EL (cell line): ENCODE measurements around the gene TLL2.
"Not testable (repeated sequence)": the region's sequence is repeated elsewhere in the genome, so short reads cannot be mapped to it uniquely, and the experiment has no call there.

Experiments
- DNase-seq: peaks from one replicate; pipeline ENCODE4 v3.0.0-alpha.2; 2016

TLL2 gene

DNA sequence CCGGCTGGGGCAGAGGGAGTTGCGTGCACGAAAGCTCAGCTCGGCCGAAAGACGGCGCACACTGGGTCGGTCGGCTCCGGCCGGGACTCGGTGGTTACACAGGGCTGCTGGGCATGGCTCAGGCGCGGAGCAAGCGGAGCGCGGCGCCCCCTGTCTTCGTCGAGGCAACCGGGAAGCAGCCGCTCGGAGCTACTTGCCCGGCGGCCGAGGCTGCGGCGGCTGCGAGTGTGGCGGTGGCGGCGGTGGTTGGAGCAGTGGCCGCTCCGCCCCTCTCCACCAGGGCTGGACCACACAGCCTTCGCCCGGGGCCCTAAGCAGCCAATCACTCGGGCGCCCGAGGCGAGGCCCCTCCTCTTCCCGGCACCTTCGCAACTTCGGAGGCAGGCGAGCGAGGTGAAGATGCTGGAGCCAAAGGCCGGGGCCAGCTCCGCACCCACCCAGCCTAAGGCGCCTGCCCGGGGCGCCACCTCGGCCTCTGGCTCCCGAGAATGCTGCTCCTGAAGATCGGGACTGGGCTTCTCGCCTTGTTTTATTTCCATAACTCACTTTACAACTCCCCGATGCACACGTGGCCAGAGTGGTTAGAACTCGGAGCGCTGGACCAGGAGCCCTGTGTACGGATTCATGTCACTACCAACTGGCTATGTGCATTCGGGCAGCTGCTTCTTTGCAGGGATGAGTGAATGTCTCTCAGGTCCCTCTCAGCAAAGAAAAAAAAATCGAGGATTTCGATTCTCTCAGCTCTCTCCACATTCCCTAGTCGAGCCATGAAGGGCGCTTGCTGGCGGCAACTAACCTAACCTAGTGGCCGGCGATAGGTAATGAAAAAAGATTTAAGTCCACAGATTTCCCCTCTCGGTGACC lies at the start of gene TLL2:
Gene TLL2, minus strand, starts transcription at position 229 of the 864 bp plus-strand sequence. CDS start 241 bp downstream, outside the sequence.
- peak; percentile 90 for DNase-seq

GRCh38 chr10:96560966-96561887 lies 47.5 kb upstream of the TLL2 start:
- no peak for DNase-seq

DNA sequence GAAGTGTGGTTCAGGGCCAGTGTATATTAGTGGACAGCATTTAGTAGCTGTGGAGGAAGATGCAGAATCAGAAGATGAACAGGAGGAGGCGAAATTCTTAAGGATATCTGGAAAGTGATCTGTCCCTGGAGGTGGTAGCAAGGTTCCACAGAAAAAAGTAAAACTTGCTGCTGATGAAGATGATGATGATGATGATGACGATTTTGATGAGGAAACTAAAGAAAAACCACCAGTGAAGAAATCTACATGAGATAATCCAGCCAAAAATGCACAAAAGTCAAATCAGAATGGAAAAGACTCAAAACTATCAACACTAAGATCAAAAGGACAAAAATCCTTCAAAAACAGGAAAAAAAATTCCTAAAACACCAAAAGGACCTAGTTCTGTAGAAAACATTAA lies 46.8 kb upstream of the TLL2 start:
- no peak for DNase-seq

- peak; percentile 14 for DNase-seq
Observed at GRCh38 chr10:96556003-96556402, 42.3 kb upstream of the TLL2 start.

GRCh38 chr10:96555330-96555729 lies 41.6 kb upstream of the TLL2 start:
- no peak for DNase-seq

- no peak for DNase-seq
Observed at GRCh38 chr10:96548589-96548988, 34.9 kb upstream of the TLL2 start.

GRCh38 chr10:96545558-96545957 lies 31.8 kb upstream of the TLL2 start:
- not testable (repeated sequence) for DNase-seq

DNA sequence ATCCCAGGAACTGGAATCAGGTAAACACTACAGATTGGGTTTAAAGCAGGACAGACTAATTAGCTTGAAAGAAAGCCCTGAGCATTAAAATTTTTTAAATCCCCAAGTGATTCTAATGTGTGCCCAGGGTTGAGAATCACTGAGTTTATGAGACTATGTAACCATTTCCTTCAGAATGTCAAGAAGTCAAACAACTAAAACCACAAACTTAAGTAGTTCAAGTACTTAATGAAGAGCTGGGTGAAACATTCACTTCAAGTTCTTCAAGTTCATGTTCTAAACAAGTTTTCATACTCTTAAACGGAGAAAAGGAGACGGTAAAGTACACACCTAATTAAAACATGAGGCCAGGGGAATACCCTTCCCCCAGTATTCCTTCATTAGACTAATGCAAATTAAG lies 28.2 kb upstream of the TLL2 start:
- no peak for DNase-seq

DNA sequence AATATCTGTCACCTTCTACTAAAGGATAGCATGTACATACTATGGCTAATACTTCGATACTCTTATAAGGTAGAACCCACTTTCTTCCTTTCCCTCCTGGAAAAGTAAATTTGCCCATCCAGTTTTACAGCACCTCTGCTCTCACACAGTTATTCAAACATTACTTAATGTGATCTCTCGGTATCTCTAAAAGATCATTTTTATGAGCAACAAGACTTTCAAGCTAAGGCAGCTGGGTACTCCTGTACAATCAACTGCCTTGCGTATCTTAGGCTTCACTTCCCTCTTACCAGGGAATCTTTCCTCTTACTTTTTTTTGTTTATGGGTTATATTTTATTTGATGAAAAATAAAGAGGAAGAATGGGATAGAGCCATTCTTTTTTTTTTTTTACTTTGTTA lies 26.5 kb upstream of the TLL2 start:
- DNase-seq = no peak

DNA sequence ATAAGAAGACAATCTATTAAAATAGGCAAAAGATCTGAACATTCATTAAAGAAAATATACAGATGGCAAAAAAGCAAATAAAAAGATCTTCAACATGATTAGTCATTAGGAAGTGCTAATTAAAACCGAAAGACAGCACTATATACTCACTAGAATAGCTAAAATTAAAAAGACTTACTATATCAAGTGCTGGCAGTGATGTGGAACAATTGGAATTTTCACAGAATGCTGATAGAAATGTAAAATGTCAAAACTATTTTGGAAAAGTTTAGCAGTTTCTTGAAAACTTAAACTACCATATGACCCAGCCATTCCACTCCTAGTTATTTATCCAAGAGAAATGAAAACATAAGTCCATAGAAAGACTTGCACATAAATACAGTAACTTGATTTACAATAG lies 25.0 kb upstream of the TLL2 start:
- DNase-seq = no peak

DNA sequence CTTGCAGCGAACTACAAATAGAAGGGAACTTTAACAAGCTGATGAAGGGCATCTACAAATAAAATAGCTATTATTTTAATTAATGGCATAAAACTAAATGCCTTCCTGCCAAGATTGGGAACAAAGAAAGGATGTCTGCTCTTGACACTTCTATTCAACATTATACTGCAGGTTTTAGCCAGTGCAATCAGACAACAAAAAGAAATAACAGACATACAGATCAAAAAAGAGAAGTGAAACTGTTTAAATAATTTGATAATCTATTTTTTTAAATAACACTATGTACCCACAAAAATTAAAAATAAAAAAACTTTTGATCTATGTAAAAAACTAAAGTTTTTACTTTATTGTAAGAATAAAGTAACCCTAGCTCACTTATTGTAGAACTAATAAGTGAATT lies 22.4 kb upstream of the TLL2 start:
- DNase-seq = no peak

GRCh38 chr10:96532523-96532922 lies 18.8 kb upstream of the TLL2 start:
- DNase-seq = peak; percentile 53

GRCh38 chr10:96529634-96530279 lies 16.0 kb upstream of the TLL2 start:
- DNase-seq = no peak

DNA sequence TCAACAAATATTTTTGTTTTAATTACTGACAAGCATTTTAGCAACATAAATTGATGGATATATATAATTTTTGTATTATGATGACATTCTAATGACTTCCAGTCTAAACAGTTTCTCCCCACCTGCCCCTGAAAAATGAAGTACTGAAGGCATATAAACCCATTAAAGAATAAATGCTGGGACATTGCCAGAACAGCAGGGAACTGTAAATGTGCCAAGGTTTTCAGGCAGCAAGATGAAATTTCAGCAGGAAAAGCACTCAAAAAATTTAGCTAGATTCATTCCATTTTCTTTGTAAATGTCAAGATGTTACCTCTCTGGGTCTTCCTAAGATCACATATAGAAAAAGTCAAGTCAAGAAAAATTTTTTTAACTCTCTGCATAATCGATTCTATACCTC lies 11.0 kb upstream of the TLL2 start:
- DNase-seq = no peak

GRCh38 chr10:96517284-96517683 lies 3.6 kb upstream of the TLL2 start:
- DNase-seq = no peak

GRCh38 chr10:96516337-96516736 lies 2.6 kb upstream of the TLL2 start:
- DNase-seq = no peak

GRCh38 chr10:96513305-96513697 lies 425 bp downstream of the TLL2 start:
- DNase-seq = no peak

DNA sequence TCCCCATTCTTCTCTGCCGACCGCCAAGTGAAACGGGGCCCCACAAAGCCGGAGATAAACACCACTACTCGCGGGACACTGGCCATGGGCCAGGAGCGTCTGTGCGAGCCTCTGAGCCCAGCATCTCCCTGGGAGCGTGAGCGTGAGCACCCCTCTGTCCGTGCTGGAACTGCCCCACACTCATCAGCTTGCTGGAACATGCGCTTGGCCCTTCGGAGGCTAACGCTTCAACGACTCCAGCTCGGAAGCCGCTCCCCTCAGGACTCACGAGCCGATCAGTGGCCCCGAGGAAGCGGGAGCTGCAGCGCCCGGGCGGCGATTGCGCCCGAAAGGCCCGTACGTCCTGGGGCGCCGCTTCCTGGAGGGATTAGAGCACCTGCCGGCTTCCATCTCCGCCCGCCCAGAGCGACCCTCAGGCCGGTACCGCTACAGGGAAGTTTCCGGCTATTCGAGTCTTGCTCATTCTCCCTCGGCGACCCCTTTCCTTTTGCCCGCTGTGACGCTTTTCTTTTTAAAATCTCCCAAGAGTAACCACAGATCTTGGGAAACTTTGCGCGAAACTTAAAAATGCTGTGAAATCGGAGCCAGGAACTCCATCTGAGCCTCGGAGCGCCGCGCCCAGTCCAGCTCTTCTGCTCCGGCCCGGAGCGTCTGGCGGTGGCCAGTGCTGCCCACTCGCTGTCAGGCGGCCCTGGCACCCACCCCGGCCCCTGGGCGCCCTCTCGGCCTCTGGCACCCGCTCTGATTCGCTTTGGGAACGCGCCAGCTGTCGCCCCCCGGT lies 1.0 kb downstream of the TLL2 start:
- peak; percentile 29 for DNase-seq

DNA sequence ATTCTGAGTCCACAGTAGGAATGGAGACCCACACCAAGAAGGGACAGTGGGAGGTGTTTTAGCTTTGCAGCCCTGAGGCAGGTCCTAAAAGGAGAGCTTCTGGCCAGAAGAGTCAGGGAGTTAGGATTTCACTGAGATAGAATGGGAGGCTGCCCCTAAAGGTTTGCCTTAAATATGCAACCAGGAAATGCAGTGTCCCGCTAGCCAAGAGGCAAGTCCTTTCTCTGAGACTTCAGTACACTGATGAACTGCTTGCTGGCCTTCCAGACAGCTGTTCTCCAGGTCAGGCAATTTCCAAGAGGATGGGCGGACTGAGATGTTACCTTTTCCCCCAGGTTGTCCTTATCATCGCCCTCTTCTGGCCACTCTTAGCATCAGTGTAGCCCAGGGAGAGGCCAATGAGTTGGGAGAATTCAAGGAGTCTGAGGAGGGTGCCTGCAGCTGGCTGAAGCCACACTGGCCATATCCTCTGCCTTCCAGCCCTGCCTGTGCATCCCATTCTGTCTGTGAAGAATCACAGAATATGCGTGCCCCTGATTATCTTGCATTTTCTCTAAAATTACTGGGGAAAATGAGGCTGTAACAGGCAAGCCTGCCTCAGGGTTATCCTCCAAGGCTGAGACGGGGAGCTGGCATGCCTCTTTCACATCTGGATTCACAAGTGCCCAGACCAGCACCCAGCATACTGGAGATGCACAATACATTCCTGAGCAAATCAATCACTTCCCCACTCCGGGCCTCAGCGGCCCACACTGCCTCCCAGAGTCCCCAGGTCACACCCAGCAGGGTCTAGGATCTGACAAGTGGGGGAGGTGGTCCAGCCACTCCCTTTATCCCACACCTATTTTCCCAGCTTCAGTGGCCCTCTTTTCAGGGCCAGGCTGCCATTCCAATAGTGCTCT lies 2.4 kb downstream of the TLL2 start:
- peak; percentile 34 for DNase-seq

- peak; percentile 71 for DNase-seq
Observed at GRCh38 chr10:96509017-96509641, 4.6 kb downstream of the TLL2 start.

DNA sequence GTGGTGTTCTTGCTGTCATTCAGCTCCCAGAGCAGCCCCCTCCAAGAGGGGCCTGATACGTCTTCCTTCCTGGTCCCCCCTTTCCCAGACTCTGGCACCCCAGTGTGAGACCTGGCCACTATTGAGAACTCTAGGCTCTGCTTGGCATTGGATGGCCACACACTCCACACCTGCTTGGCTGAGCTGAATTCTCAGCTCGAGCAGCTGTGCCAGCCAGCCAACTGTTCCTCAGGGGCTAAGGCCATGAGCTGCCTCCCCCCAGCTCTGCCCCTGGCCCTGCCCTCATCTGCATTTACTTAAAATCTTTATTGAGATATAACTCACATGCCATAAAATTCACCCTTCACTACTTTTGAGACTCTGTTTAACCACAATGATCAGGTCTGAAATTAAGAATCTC lies 6.7 kb downstream of the TLL2 start:
- DNase-seq = no peak
